IPS DF 6.9 (cell line): ENCODE data around the gene SOX14.

Experiments used
- DNase-seq: peaks from one replicate; pipeline ENCODE4 v3.0.0-alpha.2; 2013; ENCODE audit warnings: low read depth, low spot score
- H3K27ac ChIP-seq: one replicate; pipeline ENCODE4 v1.5.1; 2013; ENCODE audit warnings: low read length, control low read depth
- H3K27me3 ChIP-seq: 2 replicates; pipeline ENCODE4 v1.6.1; 2013; ENCODE audit warnings: mild to moderate bottlenecking, low read length; ENCODE audit not compliant: control insufficient read depth, insufficient read depth
- H3K36me3 ChIP-seq: 2 replicates; pipeline ENCODE4 v1.6.1; 2013; ENCODE audit warnings: low read length; ENCODE audit not compliant: control insufficient read depth, insufficient read depth
- H3K4me1 ChIP-seq: 2 replicates; pipeline ENCODE4 v1.6.1; 2013; ENCODE audit warnings: low read length; ENCODE audit not compliant: control insufficient read depth, insufficient read depth
- H3K4me3 ChIP-seq: 2 replicates; pipeline ENCODE4 v1.5.1; 2013; ENCODE audit warnings: mild to moderate bottlenecking, low read length
- H3K9me3 ChIP-seq: 2 replicates; pipeline ENCODE4 v1.6.1; 2013; ENCODE audit warnings: low read length, inconsistent platforms; ENCODE audit not compliant: control insufficient read depth, insufficient read depth
- WGBS: extraction: QIAGEN DNeasy Blood & Tissue Kit; methylation state at CpG from one replicate; pipeline ENCODE4 v1.1.7; 2013; ENCODE audit warnings: mixed read lengths, missing lambda C conversion rate; ENCODE audit not compliant: insufficient read length, insufficient coverage; 5-methylcytosine and 5-hydroxymethylcytosine counted together

Gene SOX14

DNA sequence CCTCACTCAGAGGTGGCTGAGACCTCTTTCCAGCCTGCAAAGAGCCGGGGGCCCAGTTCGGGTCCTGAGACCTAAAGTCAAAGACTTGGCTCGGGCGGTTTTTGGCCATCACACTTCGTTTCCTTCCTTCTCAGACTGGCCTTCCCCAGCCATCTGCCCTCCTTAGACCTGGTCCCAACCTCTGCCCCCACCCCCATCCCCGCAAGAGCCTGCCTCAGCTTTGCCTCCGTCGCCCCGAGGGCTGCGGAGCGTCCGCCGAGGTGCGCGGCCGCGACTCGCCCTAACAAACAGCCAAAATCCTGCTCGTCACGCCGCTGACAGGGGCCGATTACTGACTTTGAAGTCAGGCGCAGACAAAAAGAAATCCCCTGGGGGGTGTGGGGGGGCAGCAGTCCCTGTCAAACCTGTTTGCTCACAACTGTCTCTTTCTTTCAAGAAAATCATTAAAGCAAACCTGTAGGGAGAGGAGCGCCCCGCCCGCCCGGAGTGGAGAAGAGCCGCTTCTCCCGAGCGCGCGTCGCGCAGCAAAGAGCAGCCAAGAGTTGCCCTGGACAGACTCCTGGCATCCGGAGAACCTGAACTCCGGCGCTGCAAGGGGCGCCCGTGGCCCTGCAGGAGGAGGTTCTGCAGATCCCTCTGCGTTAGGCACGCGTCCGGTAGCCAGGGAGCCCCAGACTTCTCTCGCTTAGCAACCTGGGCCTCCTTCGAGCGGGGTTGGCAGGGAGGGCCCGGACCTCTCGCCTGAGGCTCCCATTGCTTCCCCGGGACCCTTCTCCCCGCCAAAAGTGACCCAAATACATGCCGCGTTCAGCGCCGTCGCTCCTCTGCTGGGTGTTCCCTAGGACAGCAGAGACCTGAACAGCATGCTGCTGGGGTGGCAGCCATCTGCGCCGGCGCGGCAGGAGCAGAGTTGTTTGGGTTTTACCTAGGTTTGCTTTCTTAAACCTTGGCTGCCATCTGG lies 4.5 kb downstream of the SOX14 start:
- peaks cover 77% of the 10 kb centered on the region for H3K27me3 ChIP-seq
- H3K9me3 ChIP-seq: no peaks in the 10 kb centered on the region
- DNase-seq: no peak
- H3K36me3 ChIP-seq: no peaks in the 10 kb centered on the region
- H3K27ac ChIP-seq: no peak overlapping the region
- H3K4me3 ChIP-seq: no peak overlapping the region
- no CpG with 5 or more reads among the region's 59 CpGs for WGBS
- peaks cover 25% of the 10 kb centered on the region for H3K4me1 ChIP-seq

DNA sequence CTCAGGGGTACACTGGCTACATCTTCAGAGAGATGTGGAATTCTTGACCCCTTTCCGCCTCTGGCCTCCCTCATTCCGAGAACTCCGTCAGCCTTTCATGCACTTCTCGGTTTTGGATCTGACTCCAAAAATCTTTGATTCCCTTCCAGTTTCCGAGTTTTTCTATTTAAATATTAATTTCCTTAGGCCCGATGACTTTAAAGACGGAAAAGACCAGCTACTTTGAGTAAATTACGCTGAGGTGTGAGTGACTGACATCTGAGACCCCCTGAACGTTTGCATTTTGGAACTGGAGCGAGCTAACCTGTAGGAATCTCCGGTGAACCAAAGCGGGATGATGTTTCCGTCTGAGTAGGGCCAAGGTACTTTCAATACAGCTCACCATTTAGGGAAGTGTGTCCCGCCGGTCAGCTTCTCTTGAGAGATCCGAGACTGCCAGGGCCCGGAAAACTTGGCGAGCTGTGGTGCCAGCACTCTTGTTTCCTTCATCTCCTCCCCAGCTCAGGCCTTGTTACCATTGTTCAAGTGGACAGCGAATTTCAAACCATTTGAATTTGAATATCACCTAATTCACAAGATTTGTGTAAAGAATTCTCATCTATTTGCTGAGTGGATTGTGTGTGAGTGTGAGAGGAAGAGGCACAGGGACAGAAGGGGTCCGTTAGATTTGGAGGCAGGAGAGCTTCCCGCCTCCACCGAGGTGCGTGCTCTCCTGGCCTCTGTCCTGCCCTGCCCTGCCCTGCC lies 5.4 kb downstream of the SOX14 start:
- Histone ChIP-seq H3K36me3 (no peaks in the 10 kb centered on the region), H3K27me3 (peaks cover 76% of the 10 kb centered on the region), H3K9me3 (no peaks in the 10 kb centered on the region), H3K4me3 (no peak overlapping the region; the same call in 1 of the 2 replicates), H3K27ac (no peak overlapping the region), H3K4me1 (peaks cover 23% of the 10 kb centered on the region)
- DNase-seq: no peak
- WGBS: no CpG with 5 or more reads among the region's 23 CpGs

DNA sequence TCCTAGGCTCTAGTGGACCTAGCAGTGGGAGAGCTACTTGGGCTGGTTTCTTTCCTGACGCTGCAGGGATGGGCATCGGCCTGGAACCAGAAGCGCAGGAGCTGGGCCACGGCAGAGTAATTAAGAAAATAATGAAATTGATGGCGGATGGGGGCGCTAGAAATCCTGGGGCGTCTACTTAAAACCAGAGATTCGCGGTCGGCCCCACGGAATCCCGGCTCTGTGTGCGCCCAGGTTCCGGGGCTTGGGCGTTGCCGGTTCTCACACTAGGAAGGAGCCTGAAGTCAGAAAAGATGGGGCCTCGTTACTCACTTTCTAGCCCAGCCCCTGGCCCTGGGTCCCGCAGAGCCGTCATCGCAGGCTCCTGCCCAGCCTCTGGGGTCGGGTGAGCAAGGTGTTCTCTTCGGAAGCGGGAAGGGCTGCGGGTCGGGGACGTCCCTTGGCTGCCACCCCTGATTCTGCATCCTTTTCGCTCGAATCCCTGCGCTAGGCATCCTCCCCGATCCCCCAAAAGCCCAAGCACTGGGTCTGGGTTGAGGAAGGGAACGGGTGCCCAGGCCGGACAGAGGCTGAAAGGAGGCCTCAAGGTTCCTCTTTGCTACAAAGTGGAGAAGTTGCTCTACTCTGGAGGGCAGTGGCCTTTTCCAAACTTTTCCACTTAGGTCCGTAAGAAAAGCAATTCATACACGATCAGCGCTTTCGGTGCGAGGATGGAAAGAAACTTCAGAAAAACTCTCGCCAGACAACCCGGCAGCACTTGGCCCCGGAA lies 6.1 kb downstream of the SOX14 start:
- DNase-seq: no peak
- no CpG with 5 or more reads among the region's 40 CpGs for WGBS
- peaks cover 17% of the 10 kb centered on the region for H3K4me1 ChIP-seq
- peaks cover 74% of the 10 kb centered on the region for H3K27me3 ChIP-seq
- H3K27ac ChIP-seq: no peak overlapping the region
- no peaks in the 10 kb centered on the region for H3K36me3 ChIP-seq
- H3K4me3 ChIP-seq: peak overlapping the region; percentile 8
- no peaks in the 10 kb centered on the region for H3K9me3 ChIP-seq

DNA sequence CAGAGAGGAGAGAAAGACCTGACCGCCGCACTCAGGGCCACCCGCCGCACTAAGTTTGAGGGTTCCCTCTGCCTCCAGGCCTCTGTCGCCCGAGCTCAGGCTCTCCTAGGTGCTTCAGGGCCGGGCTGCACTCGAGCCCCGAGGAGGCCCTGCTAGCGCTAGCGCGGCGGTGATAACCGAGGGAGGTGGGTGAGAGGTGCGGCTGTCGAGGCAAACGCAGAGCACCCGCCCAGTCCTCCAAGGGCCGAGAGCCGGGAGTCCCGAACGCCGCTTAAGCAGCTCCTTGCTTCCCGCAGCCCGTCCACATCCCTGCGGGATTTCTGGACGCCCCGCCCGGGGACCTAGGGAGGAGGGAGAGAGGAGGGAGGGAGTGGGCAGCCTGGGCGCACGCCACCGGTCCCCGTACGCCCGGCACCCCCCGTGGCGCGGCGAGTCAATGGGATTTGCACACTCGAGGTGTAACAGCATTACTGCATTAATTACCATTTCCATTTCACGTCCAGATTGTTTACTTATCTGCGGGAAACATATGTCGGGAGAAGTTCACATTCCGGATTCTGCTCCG lies 6.8 kb downstream of the SOX14 start:
- no peaks in the 10 kb centered on the region for H3K36me3 ChIP-seq
- peak overlapping the region; percentile 31; the same call in 1 of the 2 replicates for H3K4me3 ChIP-seq
- DNase-seq: no peak
- WGBS: no CpG with 5 or more reads among the region's 45 CpGs
- no peak overlapping the region for H3K27ac ChIP-seq
- peaks cover 16% of the 10 kb centered on the region for H3K4me1 ChIP-seq
- H3K27me3 ChIP-seq: peaks cover 70% of the 10 kb centered on the region
- no peaks in the 10 kb centered on the region for H3K9me3 ChIP-seq

DNA sequence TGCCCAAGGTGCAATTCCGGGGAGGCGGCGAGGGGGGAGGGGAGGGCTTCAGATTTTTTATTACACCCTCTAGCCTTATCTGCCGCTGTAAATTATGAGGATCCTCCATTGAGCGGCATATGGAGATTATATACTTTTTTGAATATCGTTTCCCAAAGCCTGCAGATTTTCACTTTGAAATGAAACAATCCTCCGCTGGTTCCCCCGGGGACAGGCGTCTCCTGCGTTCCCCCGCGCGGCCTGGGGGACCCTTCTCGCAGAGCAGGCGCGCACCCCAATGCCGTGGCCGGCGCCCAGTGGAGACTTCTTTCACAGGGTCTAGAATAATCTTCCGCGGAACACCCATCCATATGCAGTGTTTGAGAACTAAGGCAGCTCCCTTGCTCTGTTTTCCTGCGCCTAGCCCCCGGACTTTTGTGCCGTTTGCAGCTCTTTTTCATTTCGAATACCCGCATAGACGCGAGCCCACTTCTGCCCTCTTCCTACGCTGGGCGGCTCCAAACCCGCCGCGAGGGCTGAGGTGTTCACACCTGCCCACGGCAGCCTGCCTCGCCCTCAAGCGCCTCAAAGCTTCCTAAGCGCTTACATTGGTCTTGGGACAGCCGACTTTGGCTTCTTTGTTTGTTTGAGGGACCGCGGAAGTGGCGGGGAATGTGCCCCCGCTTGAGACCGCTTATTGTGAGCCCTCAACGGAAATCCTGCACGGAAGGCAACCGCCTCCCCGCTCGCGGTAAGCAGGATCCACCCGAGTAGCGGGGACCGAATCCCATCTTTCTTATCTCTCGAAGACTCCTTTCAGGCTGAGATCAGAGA lies 7.5 kb downstream of the SOX14 start:
- peak overlapping the region; percentile 31; the same call in 1 of the 2 replicates for H3K4me3 ChIP-seq
- H3K27ac ChIP-seq: no peak overlapping the region
- H3K9me3 ChIP-seq: no peaks in the 10 kb centered on the region
- WGBS: no CpG with 5 or more reads among the region's 53 CpGs
- peaks cover 16% of the 10 kb centered on the region for H3K4me1 ChIP-seq
- DNase-seq: no peak
- no peaks in the 10 kb centered on the region for H3K36me3 ChIP-seq
- H3K27me3 ChIP-seq: peaks cover 69% of the 10 kb centered on the region

GRCh38 chr3:137772214-137772955 lies 8.3 kb downstream of the SOX14 start:
- WGBS: no CpG with 5 or more reads among the region's 7 CpGs
- H3K9me3 ChIP-seq: no peaks in the 10 kb centered on the region
- H3K36me3 ChIP-seq: no peaks in the 10 kb centered on the region
- no peak overlapping the region for H3K4me3 ChIP-seq
- no peak for DNase-seq
- H3K27ac ChIP-seq: no peak overlapping the region
- peaks cover 65% of the 10 kb centered on the region for H3K27me3 ChIP-seq
- peaks cover 13% of the 10 kb centered on the region for H3K4me1 ChIP-seq

- peaks cover 21% of the 10 kb centered on the region for H3K27me3 ChIP-seq
- H3K27ac ChIP-seq: no peak overlapping the region
- no CpG with 5 or more reads among the region's 2 CpGs for WGBS
Observed at GRCh38 chr3:137778941-137779340, 14.8 kb downstream of the SOX14 start.

DNA sequence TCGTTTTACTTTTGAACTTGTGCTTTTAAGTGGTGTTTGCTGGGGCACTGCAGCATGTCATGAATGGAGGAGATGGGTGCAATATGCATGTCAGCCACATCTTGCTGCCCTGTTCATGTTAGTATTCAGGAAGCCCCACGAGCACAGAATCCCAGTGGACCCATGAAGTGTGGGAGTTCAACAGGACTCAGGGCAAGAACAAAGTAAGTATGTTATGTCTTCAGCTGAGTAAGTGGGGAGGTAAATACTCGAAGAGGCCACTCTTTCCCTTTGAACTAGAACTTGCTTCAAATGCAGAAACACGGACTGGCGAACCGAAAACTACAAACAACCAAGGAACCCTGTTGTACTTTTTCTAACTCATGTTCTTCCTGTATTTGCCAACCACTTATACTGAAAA lies 23.4 kb downstream of the SOX14 start:
- H3K27me3 ChIP-seq: 0 out of 2 replicates have a peak, but pooled peaks cover 3% of the 10 kb centered on the region
- no CpG with 5 or more reads among the region's 6 CpGs for WGBS
- no peak overlapping the region for H3K4me3 ChIP-seq
- no peak for DNase-seq
- H3K27ac ChIP-seq: no peak overlapping the region
- no peaks in the 10 kb centered on the region for H3K4me1 ChIP-seq
- no peaks in the 10 kb centered on the region for H3K9me3 ChIP-seq
- H3K36me3 ChIP-seq: no peaks in the 10 kb centered on the region

More at GRCh38 chr3:137778941-137779340, 14.8 kb downstream of the SOX14 start:
- Histone ChIP-seq H3K36me3 (no peaks in the 10 kb centered on the region), H3K4me3 (no peak overlapping the region), H3K4me1 (0 out of 2 replicates have a peak, but pooled peaks cover 2% of the 10 kb centered on the region), H3K9me3 (no peaks in the 10 kb centered on the region)
- DNase-seq: no peak

GRCh38 chr3:137789236-137789635 lies 25.1 kb downstream of the SOX14 start:
- DNase-seq: no peak
- Histone ChIP-seq H3K4me3 (no peak overlapping the region), H3K27me3 (no peaks in the 10 kb centered on the region), H3K9me3 (no peaks in the 10 kb centered on the region), H3K27ac (no peak overlapping the region), H3K4me1 (no peaks in the 10 kb centered on the region), H3K36me3 (no peaks in the 10 kb centered on the region)
- no CpG with 5 or more reads among the region's 5 CpGs for WGBS
